HG03442 (cell line): ENCODE measurements around the gene NINL.
"Not testable (repeated sequence)": the region's sequence is repeated elsewhere in the genome, so short reads cannot be mapped to it uniquely, and the experiment has no call there.

ENCODE experiments used
- ATAC-seq: cut with Tn5 transposase; IDR thresholded peaks from one replicate; pipeline ENCODE4 v1.9.1; 2021; ENCODE audit warnings: mild to moderate bottlenecking, moderate library complexity; ENCODE audit not compliant: unreplicated experiment

The NINL gene

GRCh38 chr20:25584905-25585704 is at the start of gene NINL:
TSS of gene NINL (minus strand) at chr20:25585531. CDS start at chr20:25526587, 58,944 bp downstream.
- ATAC-seq = peak; percentile 53

GRCh38 chr20:25632940-25633790 is 47.8 kb upstream of the NINL start:
- ATAC-seq = no peak

DNA sequence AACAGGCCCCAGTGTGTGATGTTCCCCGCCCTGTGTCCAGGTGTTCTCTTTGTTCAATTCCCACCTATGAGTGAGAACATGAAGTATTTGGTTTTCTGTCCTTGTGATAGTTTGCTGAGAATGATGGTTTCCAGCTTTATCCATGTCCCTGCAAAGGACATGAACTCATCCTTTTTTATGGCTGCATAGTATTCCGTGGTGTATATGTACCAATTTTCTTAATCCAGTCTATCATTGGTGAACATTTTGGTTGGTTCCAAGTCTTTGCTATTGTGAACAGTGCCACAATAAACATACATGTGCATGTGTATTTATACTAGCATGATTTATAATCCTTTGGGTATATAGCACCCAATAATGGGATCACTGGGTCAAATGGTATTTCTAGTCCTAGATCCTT is 45.3 kb upstream of the NINL start:
- not testable (repeated sequence) for ATAC-seq

GRCh38 chr20:25629816-25630499 is 44.6 kb upstream of the NINL start:
- no peak for ATAC-seq

DNA sequence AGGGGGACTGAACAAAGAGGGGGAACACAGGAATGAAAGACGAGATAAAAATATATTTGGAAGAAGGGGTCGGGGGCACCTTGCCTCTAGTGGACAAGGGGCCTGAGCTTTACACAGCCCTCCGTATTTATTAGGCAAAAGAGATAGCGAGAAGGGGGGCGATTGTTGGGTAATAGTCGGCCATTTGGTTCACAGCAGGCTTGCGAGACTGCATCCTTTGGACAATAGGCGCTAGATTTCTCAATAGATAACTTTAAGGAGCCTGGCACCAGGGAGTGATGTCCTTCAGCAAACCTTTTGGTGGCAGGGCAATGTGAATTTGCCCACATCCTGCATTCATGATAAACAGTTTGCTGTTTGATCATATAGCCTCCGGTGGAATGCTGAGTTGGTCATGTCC is 41.4 kb upstream of the NINL start:
- ATAC-seq = no peak

DNA sequence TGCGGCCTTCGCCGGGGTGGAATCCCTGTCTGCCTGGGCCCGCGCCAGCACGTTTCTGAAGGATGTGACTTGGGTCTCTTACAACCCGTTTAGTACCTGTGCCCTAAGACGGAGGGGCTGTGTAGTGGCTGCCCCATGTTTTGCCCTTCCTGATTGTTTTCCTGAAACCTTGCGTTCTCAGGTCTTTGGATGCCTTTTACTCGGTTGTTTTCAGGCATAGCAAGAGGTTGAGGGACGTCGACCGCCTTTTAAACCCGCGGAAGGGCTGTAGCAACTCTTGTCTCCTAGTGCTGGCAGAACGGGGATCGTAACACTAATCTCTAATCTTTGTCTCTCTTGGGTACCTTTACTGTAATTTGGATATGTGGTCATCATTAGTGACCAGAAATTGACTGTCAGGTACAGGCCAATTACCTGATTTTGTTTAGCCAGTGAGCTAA is 39.2 kb upstream of the NINL start:
- ATAC-seq = no peak

GRCh38 chr20:25623736-25624499 is 38.6 kb upstream of the NINL start, which contains the start of gene NANP:
TSS of gene NANP (minus strand) at chr20:25624014. CDS start at chr20:25623948, 66 bp downstream.
- ATAC-seq = peak; percentile 81

GRCh38 chr20:25623225-25623735 is 37.9 kb upstream of the NINL start:
- peak; percentile 18 for ATAC-seq

DNA sequence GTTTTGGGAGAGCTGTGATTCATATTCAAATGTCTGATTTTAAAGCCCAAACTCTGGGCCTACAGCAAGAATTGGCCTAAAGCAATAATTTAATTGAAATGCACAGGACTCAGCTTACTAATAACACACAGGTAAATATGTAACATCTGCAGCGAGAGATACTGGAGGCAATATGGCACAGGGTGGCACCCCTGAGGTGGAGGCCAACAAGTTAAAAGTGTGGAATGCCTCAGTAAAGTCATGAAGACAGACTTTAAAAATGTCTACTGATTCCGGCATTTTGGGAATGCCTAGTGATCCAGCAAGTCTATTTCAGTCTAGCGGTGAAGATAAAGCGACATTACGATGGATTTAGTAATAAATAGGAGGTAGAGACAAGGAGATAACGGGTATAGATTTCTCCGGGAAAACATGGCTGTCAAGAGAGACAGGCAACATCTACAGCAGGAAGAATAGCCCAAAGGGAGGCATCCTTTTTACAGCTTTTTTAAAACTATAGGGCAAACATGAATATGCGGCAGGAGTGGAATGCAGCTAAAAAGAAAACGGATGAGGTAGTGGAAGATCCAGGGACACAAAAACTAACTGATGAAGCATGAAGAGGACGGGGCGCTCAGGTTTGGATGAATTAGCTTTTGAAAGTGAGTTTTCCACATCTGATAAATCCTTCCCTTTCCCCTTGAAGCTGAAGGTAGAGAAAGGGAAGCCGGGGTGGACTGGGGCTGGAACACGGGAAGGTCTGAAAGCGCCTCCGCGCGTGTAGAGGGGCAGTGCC is 37.3 kb upstream of the NINL start:
- no peak for ATAC-seq

DNA sequence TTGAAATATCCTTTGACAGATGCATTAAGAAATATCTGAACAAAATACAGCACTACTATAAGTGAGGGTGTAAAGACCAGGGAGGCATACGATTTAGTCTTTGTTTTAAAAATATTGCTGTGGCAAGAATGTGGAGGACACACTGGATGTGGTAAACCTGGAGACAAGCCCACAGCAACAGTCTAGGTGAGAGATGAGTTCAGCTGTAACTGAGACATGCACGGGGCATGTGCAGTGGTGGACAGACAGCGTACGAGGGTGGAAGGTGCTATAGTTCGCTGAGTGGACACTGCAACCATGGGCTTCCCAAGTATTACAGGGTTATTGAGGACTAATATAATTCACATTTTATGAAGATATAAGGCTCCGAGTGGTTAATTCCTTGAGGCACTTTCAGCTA is 36.7 kb upstream of the NINL start:
- ATAC-seq = no peak

GRCh38 chr20:25619514-25619913 is 34.2 kb upstream of the NINL start:
- ATAC-seq = no peak

DNA sequence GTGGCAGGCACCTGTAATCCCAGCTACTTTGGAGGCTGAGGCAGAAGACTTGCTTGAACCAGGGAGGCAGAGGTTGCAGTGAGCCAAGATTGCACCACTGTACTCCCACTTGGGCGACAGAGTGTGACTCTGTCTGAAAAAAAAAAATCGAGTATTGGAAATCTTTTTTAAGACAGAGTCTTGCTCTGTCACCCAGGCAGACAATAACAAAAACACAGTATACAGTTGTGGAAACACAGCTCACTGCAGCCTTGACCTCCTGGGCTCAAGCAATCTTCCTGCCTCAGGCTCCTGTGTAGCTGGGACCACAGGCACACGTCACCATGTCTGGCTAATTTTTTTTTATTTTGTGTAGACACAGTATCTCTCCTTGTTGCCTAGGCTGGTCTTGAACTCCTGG is 23.4 kb upstream of the NINL start:
- ATAC-seq = no peak

- no peak for ATAC-seq
These were observed 20.9 kb upstream of the NINL start for GRCh38 chr20:25606094-25606695.

DNA sequence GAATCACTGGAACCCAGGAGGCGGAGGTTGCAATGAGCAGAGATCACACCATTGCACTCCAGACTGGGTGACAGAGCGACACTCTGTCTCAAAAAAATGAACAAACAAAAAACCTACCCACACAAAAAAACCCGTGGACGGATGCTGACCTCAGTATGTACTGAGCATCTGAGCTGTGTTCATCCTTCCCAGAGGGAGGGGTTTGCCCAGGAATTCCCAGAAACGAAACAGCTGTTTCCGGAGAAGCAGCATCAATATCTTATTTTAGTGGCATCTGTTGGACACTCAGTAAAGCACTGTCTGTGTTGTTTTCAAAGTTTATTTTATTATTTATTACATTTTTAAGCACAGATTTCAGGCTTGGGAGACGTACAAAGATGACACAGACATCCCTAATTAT is 19.8 kb upstream of the NINL start:
- no peak for ATAC-seq

DNA sequence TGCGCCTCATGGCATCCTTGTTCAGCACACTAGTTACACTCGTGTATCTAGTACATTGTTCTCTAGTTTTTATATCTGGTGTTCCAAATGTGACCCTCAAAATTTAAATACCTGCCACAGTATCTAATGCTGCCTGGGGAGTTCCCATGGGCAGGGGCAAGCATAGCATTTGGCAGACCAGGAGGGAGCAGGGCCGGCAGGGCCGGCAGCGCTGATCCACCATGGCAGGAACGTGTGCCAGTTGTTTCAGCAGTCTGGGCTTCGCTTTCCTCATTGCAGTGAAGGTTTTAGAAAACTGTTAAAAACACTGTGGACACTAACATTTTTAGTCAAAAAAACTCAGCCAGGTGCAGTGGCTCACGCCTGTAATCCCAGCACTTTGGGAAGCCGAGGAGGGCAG is 19.3 kb upstream of the NINL start:
- ATAC-seq = no peak

DNA sequence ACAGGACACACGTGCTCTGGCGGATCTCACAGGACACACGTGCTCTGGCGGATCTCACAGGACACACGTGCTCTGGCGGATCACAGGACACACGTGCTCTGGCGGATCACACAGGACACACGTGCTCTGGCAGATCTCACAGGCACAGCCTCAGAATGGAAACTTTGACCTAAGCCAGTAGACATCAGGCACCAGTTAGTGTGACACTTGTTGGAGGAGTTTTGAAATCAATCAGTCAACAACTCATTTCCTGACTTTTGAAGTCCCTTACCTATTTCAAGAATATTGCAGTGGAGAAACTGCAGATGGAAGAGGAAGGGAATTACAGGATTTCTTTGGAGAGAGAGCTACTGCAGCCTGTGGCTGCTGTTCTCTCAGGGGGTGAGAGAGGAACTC is 17.6 kb upstream of the NINL start:
- ATAC-seq = not testable (repeated sequence)

- not testable (repeated sequence) for ATAC-seq
These were observed 17.0 kb upstream of the NINL start for GRCh38 chr20:25602191-25602913.

DNA sequence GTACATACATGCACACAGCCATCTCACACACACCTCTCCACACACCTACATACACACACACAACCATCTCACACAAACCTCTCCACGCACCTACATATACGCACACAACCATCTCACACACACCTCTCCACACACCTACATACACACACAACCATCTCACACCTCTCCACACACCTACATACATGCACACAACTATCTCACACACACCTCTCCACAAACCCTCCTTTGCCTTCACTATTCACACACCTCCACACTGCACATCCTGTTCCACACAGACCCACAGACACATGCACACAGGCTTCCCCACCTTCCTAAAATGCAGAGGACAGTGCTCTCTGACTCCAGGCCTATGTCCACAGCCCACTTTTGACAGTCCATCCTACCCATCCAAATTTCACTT is 16.3 kb upstream of the NINL start:
- no peak for ATAC-seq
